ENCODE data around the gene PRM2. TPM values are rescaled to one million over a fixed set of nuclear protein-coding genes. Genes with fewer than 3 reads are reported as not detected.
"Not testable (repeated sequence)": the region's sequence is repeated elsewhere in the genome, so short reads cannot be mapped to it uniquely, and the experiment has no call there.

The PRM2 gene
- total RNA-seq, 3 donors from 2014 or later (not counting 1 experiment from before 2014, with no cell fraction given), result not detected

DNA sequence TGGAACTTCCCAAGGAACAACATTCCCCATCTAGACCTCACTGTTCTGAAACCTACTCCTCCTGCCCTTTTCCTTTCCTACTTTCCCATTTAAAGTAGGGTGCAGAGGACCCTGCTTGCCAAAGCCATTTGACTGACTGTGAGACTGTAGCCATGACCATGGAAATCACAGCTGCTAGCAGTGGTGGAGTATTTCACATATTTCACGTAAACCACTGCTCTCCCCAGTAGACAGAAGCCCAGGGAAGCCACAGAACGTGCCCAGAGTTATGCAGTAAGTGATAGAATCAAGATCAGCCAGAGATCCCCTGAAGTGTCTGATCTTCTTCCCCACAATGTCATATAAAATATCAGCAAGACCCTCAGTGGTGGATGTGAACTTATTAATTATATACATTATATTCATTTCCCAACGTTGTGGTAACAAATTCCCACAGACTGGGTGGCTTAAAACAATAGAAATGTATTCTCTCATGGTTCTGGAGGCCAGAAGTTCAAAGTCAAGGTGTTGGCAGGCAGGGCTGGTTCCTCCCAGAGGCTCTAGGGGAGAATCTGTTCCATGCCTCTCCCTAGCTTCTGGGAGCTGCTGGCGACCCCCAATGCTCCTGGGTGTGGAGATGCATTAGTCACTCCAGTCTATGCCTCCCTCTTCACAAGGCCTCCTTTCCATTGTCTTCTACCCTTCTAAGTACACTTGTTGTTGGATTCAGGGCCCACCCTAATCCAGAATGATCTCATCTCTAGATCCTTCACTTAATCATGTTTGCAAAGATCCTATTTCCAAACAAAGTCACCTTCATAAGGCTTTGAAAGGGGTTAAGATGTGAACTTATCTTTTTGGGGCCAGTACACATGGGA, 25.6 kb upstream of the PRM2 start:
- no peak overlapping the region for H3K27ac ChIP-seq (ENCODE audit: low read length)
- WGBS (ENCODE audit: insufficient coverage), result 86% methylated on average over 4 of the region's 4 CpGs
- H3K27me3 Mint-ChIP-seq (ENCODE audit: low read depth in 2 of 2), result peaks cover 39 to 40% of the 10 kb centered on the region in 2 donors
- peaks cover 9 to 12% of the 10 kb centered on the region in 2 donors for H3K4me1 Mint-ChIP-seq
- no peak overlapping the region for H3K4me3 ChIP-seq (ENCODE audit: low read length)
- H3K9me3 ChIP-seq (ENCODE audit: control insufficient read depth, insufficient read depth, low read length), result no peaks in the 10 kb centered on the region
- no peaks in the 10 kb centered on the region for H3K36me3 ChIP-seq (ENCODE audit: control insufficient read depth, insufficient read depth, low read length)
- intact Hi-C loops (cut with micrococcal nuclease), result no loop called here
- peaks cover under 1% of the 10 kb centered on the region for H3K27me3 ChIP-seq (ENCODE audit: control insufficient read depth, insufficient read depth, low read length)
- no peaks in the 10 kb centered on the region for H3K36me3 Mint-ChIP-seq
- no peaks in the 10 kb centered on the region for H3K9me3 Mint-ChIP-seq
- TF ChIP-seq, protein P1, sequence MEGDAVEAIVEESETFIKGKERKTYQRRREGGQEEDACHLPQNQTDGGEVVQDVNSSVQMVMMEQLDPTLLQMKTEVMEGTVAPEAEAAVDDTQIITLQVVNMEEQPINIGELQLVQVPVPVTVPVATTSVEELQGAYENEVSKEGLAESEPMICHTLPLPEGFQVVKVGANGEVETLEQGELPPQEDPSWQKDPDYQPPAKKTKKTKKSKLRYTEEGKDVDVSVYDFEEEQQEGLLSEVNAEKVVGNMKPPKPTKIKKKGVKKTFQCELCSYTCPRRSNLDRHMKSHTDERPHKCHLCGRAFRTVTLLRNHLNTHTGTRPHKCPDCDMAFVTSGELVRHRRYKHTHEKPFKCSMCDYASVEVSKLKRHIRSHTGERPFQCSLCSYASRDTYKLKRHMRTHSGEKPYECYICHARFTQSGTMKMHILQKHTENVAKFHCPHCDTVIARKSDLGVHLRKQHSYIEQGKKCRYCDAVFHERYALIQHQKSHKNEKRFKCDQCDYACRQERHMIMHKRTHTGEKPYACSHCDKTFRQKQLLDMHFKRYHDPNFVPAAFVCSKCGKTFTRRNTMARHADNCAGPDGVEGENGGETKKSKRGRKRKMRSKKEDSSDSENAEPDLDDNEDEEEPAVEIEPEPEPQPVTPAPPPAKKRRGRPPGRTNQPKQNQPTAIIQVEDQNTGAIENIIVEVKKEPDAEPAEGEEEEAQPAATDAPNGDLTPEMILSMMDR (IDR thresholded peaks at IDR 0.05), result no peak
- no peak for DNase-seq
- no peak overlapping the region for H3K27ac Mint-ChIP-seq
- no peak for ATAC-seq
- H3K4me3 Mint-ChIP-seq, result no peak overlapping the region
- peaks cover 17% of the 10 kb centered on the region for H3K4me1 ChIP-seq (ENCODE audit: control insufficient read depth, insufficient read depth, low read length)

DNA sequence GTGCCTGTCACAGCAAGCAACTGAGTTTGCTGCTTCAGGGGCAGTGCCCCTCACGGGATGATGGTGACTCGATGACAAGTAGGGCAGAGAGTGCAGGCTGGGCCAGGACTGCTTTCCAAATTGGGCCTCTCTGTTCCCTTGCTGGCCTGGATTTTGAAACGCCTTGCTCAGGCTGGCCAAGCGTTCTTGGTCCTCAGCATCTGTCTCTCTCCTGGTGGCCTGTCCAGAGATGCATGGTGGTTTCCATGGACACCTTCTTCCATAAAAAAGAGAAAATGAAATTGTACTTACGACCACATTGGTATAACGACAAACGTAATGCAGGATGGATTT, 24.2 kb upstream of the PRM2 start:
- H3K4me3 Mint-ChIP-seq, result no peak overlapping the region
- no peak overlapping the region for H3K27ac ChIP-seq (ENCODE audit: low read length)
- no peak for DNase-seq
- ATAC-seq, result no peak
- peaks cover 12 to 13% of the 10 kb centered on the region in 2 donors for H3K4me1 Mint-ChIP-seq
- no peaks in the 10 kb centered on the region for H3K9me3 Mint-ChIP-seq
- 93% methylated on average over 7 of the region's 7 CpGs for WGBS (ENCODE audit: insufficient coverage)
- intact Hi-C loops (cut with micrococcal nuclease), result no loop called here
- H3K27ac Mint-ChIP-seq, result no peak overlapping the region
- H3K9me3 ChIP-seq (ENCODE audit: control insufficient read depth, insufficient read depth, low read length), result no peaks in the 10 kb centered on the region
- peaks cover 12% of the 10 kb centered on the region for H3K27me3 ChIP-seq (ENCODE audit: control insufficient read depth, insufficient read depth, low read length)
- TF ChIP-seq, protein P1 (IDR thresholded peaks at IDR 0.05), result no peak
- H3K4me3 ChIP-seq (ENCODE audit: low read length), result no peak overlapping the region
- no peaks in the 10 kb centered on the region for H3K36me3 ChIP-seq (ENCODE audit: control insufficient read depth, insufficient read depth, low read length)
- H3K27me3 Mint-ChIP-seq (ENCODE audit: low read depth in 2 of 2), result peaks cover 35 to 37% of the 10 kb centered on the region in 2 donors
- peaks cover 28% of the 10 kb centered on the region for H3K4me1 ChIP-seq (ENCODE audit: control insufficient read depth, insufficient read depth, low read length)
- H3K36me3 Mint-ChIP-seq, result no peaks in the 10 kb centered on the region

GRCh38 chr16:11299865-11300559, 23.7 kb upstream of the PRM2 start:
- WGBS (ENCODE audit: insufficient coverage), result 71% methylated on average over 6 of the region's 6 CpGs
- ATAC-seq (no peak), DNase-seq (no peak)
- Mint-ChIP-seq H3K36me3 (no peaks in the 10 kb centered on the region), H3K4me3 (no peak overlapping the region), H3K27me3 (ENCODE audit: low read depth in 2 of 2) (peaks cover 35 to 41% of the 10 kb centered on the region in 2 donors), H3K4me1 (peaks cover 12 to 13% of the 10 kb centered on the region in 2 donors), H3K27ac (no peak overlapping the region), H3K9me3 (no peaks in the 10 kb centered on the region)
- peaks cover 13% of the 10 kb centered on the region for H3K27me3 ChIP-seq (ENCODE audit: control insufficient read depth, insufficient read depth, low read length)
- H3K36me3 ChIP-seq (ENCODE audit: control insufficient read depth, insufficient read depth, low read length), result no peaks in the 10 kb centered on the region
- no peak overlapping the region for H3K27ac ChIP-seq (ENCODE audit: low read length)
- intact Hi-C loops (cut with micrococcal nuclease), result loop anchor here (5.0 kb wide), 1 partner anchor 52 kb away; no protein-coding TSS in a partner anchor
- TF ChIP-seq, protein P1 (IDR thresholded peaks at IDR 0.05), result no peak
- no peaks in the 10 kb centered on the region for H3K9me3 ChIP-seq (ENCODE audit: control insufficient read depth, insufficient read depth, low read length)
- H3K4me3 ChIP-seq (ENCODE audit: low read length), result no peak overlapping the region
- H3K4me1 ChIP-seq (ENCODE audit: control insufficient read depth, insufficient read depth, low read length), result peaks cover 28% of the 10 kb centered on the region

- H3K9me3 Mint-ChIP-seq; H3K27ac Mint-ChIP-seq; H3K9me3 ChIP-seq (ENCODE audit: control insufficient read depth, insufficient read depth, low read length); H3K4me3 Mint-ChIP-seq; H3K27ac ChIP-seq (ENCODE audit: low read length); H3K36me3 ChIP-seq (ENCODE audit: control insufficient read depth, insufficient read depth, low read length); H3K36me3 Mint-ChIP-seq; H3K4me3 ChIP-seq (ENCODE audit: low read length); ATAC-seq: not testable (repeated sequence)
- intact Hi-C loops (cut with micrococcal nuclease), result loop anchor here (5.0 kb wide), 1 partner anchor 53 kb away; no protein-coding TSS in a partner anchor
- Histone ChIP-seq H3K4me1 (ENCODE audit: control insufficient read depth, insufficient read depth, low read length) (peaks cover 28% of the 10 kb centered on the region), H3K27me3 (ENCODE audit: control insufficient read depth, insufficient read depth, low read length) (peaks cover 15% of the 10 kb centered on the region)
- H3K4me1 Mint-ChIP-seq, result peaks cover 12 to 13% of the 10 kb centered on the region in 2 donors
- peak in 1 of 2 donors; percentile 25 for DNase-seq
- H3K27me3 Mint-ChIP-seq (ENCODE audit: low read depth in 2 of 2), result peaks cover 32 to 43% of the 10 kb centered on the region in 2 donors
- WGBS (ENCODE audit: insufficient coverage), result 72% methylated on average over 12 of the region's 13 CpGs
These were observed 22.8 kb upstream of the PRM2 start for GRCh38 chr16:11298950-11299547.

Measured in natural killer cell (primary cell).